Activated T-helper 1 cell treated with anti-CD3 and anti-CD28 coated beads, Interleukin-2, amount 50 U/mL, for 16 hours (primary cell): ENCODE results near the gene STX17.
"Not testable (repeated sequence)": the region's sequence is repeated elsewhere in the genome, so short reads cannot be mapped to it uniquely, and the experiment has no call there.

Experiments
- DNase-seq, 2 donors: peaks; one replicate each; pipeline ENCODE4 v3.0.0-alpha.2; 2020; ENCODE audit warnings: low read depth in 1 of 2, low spot score in 1 of 2

Gene STX17

DNA sequence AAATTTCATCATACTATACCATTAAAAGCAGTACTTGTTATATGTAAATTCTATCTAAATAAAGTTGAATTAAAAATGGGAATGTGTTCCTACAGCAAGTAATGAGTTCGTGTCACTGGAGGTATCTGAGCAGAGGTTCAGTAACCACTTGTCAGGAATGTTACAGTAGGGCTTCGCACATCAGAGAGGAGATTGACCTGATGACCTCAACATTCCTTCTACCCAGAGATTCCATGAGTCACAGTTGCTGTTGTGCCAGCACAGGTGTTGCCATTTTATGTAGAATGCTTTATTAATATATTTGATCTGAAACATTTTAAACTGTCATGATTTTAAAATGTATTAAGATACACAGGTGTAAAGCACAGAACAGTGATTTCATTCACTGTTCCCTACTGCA lies 60.3 kb downstream of the STX17 start:
- DNase-seq, result no peak

DNA sequence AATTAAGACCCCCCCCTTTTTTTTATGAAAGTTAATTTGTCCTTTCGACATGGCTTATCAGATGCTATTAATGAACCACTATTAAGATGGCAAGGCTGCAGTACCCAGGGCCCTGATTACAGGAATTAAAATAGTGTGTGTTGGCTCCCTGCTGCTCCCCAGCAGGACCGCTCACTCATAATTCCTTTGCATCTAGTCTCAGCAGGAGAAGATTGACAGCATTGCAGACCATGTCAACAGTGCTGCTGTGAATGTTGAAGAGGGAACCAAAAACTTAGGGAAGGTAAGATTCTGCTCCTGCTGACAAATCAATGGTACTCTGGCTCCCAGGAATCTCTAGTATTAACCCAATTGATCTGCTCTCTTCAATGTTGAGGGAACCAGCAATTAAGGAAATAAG lies 61.0 kb downstream of the STX17 start:
- DNase-seq, result no peak

DNA sequence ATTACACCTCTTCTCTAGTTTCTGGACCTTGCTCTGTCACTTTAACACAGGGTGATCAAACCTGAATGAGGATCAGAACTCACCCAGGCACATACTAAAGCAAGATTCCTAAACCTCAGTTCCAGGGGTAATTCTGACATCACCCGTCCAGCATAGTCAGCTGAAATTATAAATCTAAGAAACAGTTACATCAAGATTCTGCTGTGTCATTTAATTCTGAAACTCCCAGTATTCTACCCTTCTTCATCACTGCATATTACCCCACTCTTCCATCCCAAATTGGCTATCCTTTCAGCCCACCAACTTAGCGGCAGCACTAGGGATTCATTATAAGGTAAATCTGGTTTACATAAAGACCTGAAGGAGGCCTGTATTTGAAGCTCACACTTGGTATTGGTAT lies 64.0 kb downstream of the STX17 start:
- DNase-seq, result no peak

DNA sequence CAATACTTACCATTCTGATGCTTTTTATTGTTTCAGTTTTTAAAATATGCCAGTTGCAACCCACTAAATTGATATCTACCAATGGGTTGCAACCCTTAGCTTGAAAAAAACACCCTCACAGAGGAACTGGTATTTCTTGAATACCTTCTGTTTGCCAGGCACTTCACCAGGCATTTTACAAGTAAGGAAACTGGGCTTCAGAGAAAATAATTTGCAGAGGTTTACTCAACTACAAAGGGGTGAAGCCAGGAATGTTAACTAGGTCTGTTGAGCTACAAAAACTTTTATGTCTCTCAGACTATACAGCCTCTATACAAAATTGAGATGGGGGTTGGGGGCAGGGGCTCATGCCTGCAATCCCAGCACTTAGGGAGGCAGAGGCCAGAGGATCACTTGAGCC lies 65.0 kb downstream of the STX17 start:
- DNase-seq, result no peak

DNA sequence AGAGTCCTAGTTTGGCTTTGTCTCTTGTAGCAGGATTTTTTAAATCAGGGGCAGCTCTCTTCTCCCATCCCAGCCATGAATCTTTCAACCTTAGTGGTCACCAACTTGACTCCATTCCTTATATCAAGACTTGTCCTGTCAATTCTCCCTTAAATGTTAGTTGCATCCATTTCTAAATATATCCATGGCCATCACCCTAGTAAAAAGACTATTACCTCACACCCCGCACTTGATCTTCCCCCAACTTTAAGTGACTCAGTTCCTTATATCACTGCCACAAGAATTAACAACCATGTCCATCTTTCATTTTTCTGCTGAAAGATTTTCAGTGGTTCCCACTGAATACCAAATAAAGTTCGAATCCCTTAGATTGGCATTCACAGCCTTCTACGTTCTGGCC lies 67.0 kb downstream of the STX17 start:
- no peak for DNase-seq

DNA sequence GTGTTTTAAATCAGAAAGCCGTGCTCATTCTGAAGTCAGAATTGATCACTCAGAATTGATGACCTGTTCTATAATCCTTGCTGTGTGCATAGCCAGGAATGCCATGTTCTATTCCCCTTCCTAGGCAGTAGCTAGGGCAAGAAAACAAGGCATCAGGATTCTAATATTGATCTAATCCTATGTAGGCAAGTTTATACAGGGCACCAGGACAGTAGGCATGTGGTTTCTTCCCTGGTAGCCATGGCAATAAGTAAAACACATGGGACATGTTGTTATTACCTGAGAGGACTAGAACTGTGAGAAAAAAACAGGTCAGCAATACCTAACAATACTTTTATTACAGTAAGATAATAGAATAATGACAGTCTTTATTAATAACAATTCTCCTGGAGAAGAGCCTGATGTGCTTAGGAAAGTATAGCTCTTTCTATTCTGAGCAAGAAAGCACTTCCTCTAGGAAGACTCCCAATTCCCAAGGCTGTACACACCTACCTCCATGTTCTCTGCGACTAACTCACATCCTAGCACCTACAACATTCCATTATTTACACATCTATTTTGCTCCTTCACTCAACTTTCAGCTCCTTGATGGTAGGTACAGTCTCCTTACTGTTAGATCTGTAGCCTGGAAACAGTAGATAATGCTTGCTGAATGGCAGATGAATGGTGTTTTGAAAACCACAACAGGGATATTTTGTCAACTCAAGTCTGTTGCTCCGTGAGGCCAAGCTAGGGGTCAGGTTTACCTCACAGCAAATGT lies 70.8 kb downstream of the STX17 start:
- no peak for DNase-seq

DNA sequence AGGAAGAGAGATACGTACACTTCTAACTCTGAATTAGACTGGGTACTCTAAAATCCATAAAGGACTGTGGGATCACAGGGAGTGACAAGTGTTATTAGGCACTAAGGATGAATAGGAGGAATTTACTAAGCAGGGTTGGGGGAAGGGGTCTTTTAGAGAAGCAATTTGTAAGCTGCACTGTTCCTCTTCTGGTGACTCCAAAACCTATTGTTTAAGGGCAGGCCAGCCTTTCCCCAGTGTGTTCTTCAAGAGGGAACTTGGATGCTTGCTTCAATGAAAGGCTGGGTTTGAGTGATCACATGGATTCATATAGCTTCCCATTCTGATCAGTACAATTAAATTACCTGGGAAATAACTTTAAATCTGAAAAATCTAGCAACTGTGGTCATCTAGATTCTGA lies 71.8 kb downstream of the STX17 start:
- no peak for DNase-seq

DNA sequence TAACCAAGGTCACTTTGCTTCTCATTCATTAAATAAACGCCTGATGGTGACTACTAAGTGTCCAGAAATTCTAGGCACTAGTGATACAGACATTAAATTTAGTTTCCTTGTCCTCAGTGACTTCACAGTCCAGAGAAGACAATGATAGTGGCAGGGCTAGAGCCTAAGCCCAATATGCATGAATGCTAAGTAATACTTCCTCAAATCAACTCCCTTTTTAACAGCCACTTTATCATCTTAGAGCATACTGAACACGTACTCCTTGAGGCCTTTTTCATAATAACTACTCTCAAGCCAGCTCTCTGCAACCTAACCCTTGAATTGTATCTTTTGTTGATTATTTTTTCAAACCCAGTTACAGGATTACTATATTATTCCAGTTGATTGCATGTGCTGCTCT lies 74.1 kb downstream of the STX17 start:
- DNase-seq, result no peak

DNA sequence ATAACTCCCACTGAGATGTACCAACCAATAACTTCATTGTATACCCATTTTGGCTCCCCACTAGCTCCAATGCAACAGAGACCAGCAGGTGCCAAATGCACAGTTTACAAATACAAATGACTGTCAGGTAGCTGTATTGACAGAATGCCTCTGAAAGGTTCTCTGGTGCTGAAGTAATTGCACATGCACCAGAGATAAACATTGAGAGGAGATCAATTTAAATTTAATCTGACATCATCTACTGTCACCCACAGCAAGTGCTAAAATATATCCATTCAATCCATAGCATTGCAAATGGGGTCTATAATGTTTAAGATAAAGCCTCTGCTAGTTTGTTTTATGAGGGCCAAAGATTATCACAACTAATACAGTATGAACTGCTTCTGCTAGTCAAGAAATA lies 80.2 kb downstream of the STX17 start:
- DNase-seq, result no peak

DNA sequence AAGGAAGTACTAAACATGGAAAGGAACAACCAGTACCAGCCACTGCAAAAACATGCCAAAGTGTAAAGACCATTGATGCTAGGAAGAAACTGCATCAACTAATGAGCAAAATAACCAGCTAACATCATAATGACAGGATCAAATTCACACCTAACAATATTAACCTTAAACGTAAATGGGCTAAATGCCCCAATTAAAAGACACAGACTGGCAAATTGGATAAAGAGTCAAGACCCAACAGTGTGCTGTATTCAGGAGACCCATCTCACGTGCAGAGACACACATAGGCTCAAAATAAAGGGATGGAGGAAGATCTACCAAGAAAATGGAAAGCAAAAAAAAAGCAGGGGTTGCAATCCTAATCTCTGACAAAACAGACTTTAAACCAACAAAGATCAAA lies 84.1 kb downstream of the STX17 start:
- not testable (repeated sequence) for DNase-seq

DNA sequence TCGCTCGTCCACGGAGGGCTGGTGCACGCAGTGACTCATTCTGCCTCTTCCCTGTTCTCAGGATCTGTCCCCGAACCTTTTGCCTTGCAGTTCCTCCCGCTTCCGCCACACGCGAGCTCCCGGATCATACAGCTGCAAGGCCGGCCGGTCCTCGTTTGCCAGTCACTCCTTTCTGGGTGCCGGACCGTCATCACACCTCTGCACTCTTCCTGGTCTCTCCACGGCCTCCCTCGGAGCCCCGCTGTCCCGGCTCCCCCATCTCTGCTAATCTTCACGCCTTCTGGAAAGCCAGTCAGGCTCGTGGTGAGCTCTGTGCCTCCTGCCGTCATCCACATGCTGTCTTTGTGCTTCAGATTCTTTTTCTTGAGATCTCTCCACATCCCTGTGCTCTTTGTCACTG lies 91.8 kb downstream of the STX17 start:
- DNase-seq, result no peak

DNA sequence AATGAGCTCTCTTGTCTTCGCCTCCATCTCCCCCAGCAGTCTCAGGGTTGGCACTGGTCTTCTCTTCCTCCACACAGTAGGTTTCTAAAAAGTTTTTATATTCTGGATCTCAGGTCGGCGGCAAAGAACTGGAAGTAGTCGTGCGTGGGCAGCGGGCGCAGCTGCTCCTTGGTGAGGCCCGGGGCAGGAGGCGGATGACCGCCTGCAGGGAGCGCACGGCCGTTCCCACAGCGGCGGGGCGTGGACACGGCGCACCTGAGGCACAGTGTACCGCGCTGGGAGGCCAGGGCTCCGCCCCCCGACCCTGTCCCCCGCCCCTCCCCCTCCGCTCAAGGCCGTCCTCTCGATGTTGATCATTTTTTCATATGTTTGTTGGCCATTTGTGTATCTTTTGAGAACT lies 92.4 kb downstream of the STX17 start:
- DNase-seq, result no peak

DNA sequence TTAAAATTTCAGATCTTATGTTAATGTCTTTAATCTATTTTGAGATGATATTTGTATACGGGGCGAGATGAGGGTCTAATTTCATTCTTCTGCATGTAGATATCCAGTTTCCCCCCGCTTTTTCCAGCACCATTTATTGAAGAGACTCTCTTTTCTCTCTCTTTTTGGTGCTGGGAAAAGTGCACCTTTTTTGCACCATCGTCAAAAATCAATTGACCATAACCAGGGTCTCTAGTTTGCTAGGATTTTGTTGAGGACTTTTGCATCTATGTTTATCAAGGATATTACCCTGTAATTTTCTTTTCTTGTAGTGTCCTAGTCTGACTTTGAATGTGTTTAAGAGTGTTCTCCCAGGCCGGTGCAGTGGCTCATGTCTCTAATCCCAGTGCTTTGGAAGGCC lies 93.3 kb downstream of the STX17 start:
- no peak for DNase-seq

DNA sequence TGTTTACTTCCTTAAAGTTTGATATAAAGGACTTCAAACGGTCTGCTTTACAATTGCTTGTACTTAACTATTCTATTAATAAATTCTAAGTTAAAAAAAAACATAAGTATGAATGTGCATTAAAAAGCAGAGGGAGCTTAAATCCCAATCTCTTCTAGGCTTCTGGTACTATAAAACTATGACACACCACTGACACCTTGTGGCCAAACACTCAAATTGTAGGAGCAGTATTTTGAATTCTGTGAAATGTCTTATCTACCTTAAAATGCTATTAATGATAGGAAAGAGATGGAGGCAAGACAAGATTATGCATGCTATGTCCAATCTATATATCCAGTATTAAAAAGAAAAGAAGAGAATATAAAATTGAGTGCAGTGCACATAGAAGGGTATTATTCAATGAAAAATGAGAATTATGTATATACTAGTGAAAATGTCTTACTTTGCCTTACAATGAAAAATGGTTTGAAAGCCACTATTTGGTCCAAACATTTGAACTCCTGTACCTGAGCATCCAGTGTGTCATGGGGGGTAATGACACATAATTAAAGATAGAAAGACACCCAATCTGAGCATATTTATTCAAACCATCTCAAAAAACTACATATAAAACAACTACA lies 104.7 kb downstream of the STX17 start:
- no peak for DNase-seq

DNA sequence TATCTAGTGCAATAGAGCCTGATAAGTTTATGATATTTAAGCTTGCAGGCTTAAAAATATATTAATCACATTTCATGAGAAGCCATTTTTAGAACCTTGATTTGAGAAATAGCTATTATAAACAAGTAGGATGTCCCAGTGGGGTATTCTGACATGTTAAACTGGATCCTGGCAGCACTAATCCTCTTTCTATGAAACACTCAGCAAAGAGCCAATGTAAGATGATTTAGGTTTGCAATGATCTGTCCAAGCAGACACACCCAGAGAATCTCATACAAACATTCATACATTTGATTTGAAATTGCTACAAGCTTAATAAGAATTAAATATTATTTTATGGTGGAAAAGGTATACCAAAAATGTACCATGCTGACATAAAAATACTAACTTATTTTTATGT lies 105.8 kb downstream of the STX17 start:
- DNase-seq, result no peak

DNA sequence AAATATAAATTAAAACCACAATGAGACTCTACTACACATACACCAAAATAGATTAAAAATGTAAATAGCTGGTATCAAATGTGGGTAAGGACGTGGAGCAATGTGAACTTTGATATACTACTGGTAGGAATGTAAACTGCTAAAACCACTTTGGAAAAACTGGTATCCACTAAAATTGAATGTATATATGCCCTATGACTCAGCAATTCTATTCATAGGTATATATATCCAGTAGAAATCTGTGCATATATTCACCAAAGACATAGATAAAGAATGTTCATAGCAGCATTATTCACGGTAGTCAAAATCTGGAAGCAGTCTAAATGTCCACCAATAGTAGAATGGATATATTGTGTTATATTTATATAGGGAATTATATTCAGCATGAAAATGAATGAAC lies 107.1 kb downstream of the STX17 start:
- no peak for DNase-seq

DNA sequence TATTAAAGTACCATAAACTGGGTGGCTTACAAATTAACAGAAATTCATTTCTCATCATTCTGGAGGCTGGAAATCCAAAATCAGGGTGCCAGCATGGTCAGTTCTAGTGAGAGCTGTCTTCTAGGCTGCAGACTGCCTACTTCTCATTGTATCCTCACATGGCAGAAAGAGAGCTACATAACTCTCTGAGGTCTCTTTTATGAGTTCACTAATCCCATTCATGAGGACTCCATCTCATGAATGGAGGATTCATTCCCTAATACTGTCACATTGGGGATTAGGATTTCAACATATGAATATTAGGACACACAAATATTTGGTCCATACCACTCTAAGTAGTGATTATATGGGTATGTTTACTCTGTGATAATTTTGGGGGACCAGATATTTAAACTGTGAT lies 108.4 kb downstream of the STX17 start:
- no peak for DNase-seq

DNA sequence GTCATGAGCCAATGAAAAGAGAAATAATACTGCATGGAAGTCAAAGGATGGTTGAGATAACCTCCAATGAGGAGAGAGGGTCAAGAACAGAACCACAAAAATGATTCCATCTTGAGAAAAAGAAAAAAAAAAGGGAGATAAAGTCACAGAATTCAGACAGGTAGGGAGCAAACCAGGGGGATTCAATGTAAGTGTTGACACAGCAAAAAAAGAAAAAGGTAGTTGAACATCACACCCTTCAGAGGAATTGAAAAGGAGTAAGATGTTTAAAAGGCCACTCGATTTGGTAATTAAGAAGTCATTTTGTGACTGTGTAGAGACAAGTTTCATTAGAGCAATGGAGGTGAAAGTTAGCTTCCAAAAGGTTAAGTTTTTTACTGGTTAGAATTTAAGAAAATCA lies 113.1 kb downstream of the STX17 start:
- DNase-seq, result no peak
